DND-41 (cell line): ENCODE data around the gene CEP350.

Source experiments
- ATAC-seq: fragments of 200-7000 bp; cut with Tn5 transposase; 3 replicates; pipeline ENCODE4 v1.9.1; 2021; ENCODE audit warnings: low read depth; ENCODE audit not compliant: insufficient read depth
- DNase-seq: peaks from one replicate; pipeline ENCODE4 v3.0.0-alpha.2; 2020
- H2AFZ ChIP-seq: 2 replicates; pipeline ENCODE4 v1.6.0; 2012; ENCODE audit warnings: low read depth, low read length
- H3K27ac ChIP-seq: 2 replicates; pipeline ENCODE4 v1.5.1; 2012; ENCODE audit warnings: low read length, inconsistent platforms
- H3K27me3 ChIP-seq: fragments of 200-600 bp; sonication (generic); 2 replicates; pipeline ENCODE4 v1.6.0; 2012; ENCODE audit warnings: low read length, mild to moderate bottlenecking, inconsistent platforms; ENCODE audit not compliant: insufficient read depth, poor library complexity
- H3K36me3 ChIP-seq: 2 replicates; pipeline ENCODE4 v1.5.1; 2012; ENCODE audit warnings: low read length, inconsistent platforms; ENCODE audit not compliant: insufficient read depth
- H3K4me1 ChIP-seq: 2 replicates; pipeline ENCODE4 v1.5.1; 2012; ENCODE audit warnings: mild to moderate bottlenecking, low read length; ENCODE audit not compliant: insufficient read depth
- H3K4me2 ChIP-seq: 2 replicates; pipeline ENCODE4 v1.6.0; 2012; ENCODE audit warnings: mild to moderate bottlenecking, moderate library complexity, low read length, inconsistent platforms; ENCODE audit not compliant: insufficient read depth
- H3K4me3 ChIP-seq, 2 experiments: fragments of 200-600 bp in 1 of 2; shearing (Covaris generic) in 1 of 2; 2 replicates each; pipeline ENCODE4 v1.5.1; 2012 to 2016; ENCODE audit warnings: inconsistent platforms in 2 of 2, low read length in 2 of 2, mild to moderate bottlenecking in 2 of 2, low read depth in 1 of 2, moderate library complexity in 1 of 2
- H3K79me2 ChIP-seq: 2 replicates; pipeline ENCODE4 v1.6.0; 2012; ENCODE audit warnings: low read length, inconsistent platforms; ENCODE audit not compliant: insufficient read depth
- H3K9ac ChIP-seq: 2 replicates; pipeline ENCODE4 v1.6.0; 2012; ENCODE audit warnings: low read depth, mild to moderate bottlenecking, inconsistent platforms, low read length, moderate library complexity
- H3K9me3 ChIP-seq: 2 replicates; pipeline ENCODE4 v1.5.1; 2012; ENCODE audit warnings: low read length, moderate library complexity, mild to moderate bottlenecking, inconsistent platforms; ENCODE audit not compliant: insufficient read depth, severe bottlenecking
- H4K20me1 ChIP-seq: 2 replicates; pipeline ENCODE4 v1.6.0; 2012; ENCODE audit warnings: low read length; ENCODE audit not compliant: insufficient read depth
- EZH2 ChIP-seq: IDR thresholded peaks from 3 replicates; pipeline ENCODE4 v1.6.1; 2012; ENCODE audit warnings: borderline replicate concordance, low read depth, mild to moderate bottlenecking, moderate library complexity, low read length, inconsistent platforms; ENCODE audit not compliant: severe bottlenecking
- TF ChIP-seq, protein P1 (sequence below): IDR thresholded peaks from 2 replicates; pipeline ENCODE4 v1.5.1; 2012; ENCODE audit warnings: borderline replicate concordance, low read length, moderate library complexity, mild to moderate bottlenecking; ENCODE audit not compliant: poor library complexity, severe bottlenecking; ENCODE audit errors: extremely low read depth

The CEP350 gene

DNA sequence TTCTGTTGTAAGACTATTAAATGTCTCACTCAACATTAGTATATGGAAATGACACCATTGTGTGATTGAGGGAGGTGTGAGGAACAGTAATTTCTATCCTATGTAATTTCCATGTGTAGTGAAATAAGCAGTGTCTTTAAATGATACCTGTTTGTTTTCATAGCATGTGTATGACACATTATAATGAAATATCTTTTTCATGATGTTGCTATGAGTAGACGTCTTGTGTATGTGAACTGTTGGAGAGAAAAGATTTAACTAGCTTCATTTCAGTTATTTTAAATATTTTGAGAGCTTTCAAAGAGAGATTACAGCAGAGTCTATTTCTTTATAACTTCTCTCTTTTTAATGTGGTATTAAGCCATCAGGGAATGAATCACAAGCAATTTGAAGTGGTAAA is 128.6 kb downstream of the CEP350 start:
- Histone ChIP-seq H2AFZ (no peak overlapping the region), H3K4me1 (no peaks in the 10 kb centered on the region), H3K9ac (no peak overlapping the region), H4K20me1 (no peaks in the 10 kb centered on the region), H3K36me3 (peaks cover 62% of the 10 kb centered on the region), H3K27ac (no peak overlapping the region), H3K4me3 (no peak overlapping the region), H3K27me3 (no peaks in the 10 kb centered on the region), H3K4me2 (no peak overlapping the region), H3K9me3 (no peaks in the 10 kb centered on the region), H3K79me2 (no peaks in the 10 kb centered on the region)
- DNase-seq (no peak), ATAC-seq (no peak)
- TF ChIP-seq, protein P1, sequence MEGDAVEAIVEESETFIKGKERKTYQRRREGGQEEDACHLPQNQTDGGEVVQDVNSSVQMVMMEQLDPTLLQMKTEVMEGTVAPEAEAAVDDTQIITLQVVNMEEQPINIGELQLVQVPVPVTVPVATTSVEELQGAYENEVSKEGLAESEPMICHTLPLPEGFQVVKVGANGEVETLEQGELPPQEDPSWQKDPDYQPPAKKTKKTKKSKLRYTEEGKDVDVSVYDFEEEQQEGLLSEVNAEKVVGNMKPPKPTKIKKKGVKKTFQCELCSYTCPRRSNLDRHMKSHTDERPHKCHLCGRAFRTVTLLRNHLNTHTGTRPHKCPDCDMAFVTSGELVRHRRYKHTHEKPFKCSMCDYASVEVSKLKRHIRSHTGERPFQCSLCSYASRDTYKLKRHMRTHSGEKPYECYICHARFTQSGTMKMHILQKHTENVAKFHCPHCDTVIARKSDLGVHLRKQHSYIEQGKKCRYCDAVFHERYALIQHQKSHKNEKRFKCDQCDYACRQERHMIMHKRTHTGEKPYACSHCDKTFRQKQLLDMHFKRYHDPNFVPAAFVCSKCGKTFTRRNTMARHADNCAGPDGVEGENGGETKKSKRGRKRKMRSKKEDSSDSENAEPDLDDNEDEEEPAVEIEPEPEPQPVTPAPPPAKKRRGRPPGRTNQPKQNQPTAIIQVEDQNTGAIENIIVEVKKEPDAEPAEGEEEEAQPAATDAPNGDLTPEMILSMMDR: no peak
- no peak for TF ChIP-seq EZH2

DNA sequence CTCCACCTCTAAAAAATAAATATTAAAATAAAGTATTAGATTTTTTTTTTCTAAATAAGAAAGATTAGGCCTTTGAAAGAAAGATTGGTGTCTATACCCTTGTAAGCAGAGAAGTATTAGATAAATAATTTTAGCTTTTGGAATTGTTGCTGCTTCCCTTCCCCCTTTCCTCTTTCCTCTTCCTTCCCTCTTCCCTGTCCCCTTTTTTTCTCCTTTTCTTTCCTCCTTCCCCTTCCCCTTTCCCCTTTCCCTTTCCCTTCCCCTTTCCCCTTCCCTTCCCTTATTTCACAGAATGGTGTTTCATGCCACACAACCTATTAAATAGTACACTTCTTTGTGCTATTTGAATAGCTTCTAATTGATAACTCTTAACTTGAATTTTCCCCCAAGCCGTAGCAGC is 130.3 kb downstream of the CEP350 start:
- ATAC-seq: no peak
- Histone ChIP-seq H4K20me1 (no peaks in the 10 kb centered on the region), H3K4me3 (no peak overlapping the region), H2AFZ (no peak overlapping the region), H3K4me2 (no peak overlapping the region), H3K79me2 (no peaks in the 10 kb centered on the region), H3K9ac (no peak overlapping the region), H3K36me3 (peaks cover 66% of the 10 kb centered on the region), H3K27ac (no peak overlapping the region), H3K4me1 (no peaks in the 10 kb centered on the region), H3K9me3 (no peaks in the 10 kb centered on the region), H3K27me3 (no peaks in the 10 kb centered on the region)
- TF ChIP-seq, protein P1: no peak
- no peak for TF ChIP-seq EZH2
- no peak for DNase-seq

DNA sequence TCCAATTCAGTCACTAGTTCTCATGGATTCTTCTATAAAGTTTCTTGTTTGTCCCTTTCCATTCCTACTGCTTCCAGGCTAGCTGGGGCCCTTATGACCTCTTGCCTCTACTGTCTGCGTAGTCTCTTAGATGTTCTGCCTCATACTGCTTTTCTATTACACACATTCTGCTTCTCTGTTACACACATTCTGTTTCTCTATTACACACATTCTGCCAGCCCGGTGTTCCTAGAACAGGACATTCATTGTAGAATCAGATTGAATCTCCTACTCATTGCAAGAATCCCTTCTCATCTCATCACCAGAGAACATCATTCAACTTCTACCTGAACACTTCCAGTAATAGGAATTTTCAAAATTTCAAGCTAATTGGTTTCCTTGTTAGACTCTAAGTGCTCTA is 130.7 kb downstream of the CEP350 start:
- Histone ChIP-seq H3K27ac (no peak overlapping the region), H3K4me1 (no peaks in the 10 kb centered on the region), H3K79me2 (no peaks in the 10 kb centered on the region), H2AFZ (no peak overlapping the region), H3K36me3 (peaks cover 65% of the 10 kb centered on the region), H3K4me3 (no peak overlapping the region), H3K27me3 (no peaks in the 10 kb centered on the region), H4K20me1 (no peaks in the 10 kb centered on the region), H3K4me2 (no peak overlapping the region), H3K9ac (no peak overlapping the region), H3K9me3 (no peaks in the 10 kb centered on the region)
- DNase-seq (no peak), ATAC-seq (no peak)
- TF ChIP-seq, protein P1: no peak
- TF ChIP-seq EZH2: no peak
